Ovary (tissue), 3 donors: ENCODE data around the gene PPP2R2C.

Experiments
- EP300 ChIP-seq: sonication (generic); formaldehyde crosslinking; IDR thresholded peaks from one replicate; pipeline ENCODE4 v1.6.1; 2017; ENCODE audit warnings: antibody characterized with exemption
- TF ChIP-seq, protein P1 (sequence below), 3 donors: fragments of 450-650 bp in 2 of 3; fragments of 200-600 bp in 1 of 3; IDR thresholded peaks; one replicate each; pipeline versions ENCODE4 v1.5.1 to v1.8.0; 2016 to 2022; ENCODE audit warnings: antibody characterized with exemption in 3 of 3, mild to moderate bottlenecking in 1 of 3
- donor health status: DM: no; HTN: no; CAD: no.

DNA sequence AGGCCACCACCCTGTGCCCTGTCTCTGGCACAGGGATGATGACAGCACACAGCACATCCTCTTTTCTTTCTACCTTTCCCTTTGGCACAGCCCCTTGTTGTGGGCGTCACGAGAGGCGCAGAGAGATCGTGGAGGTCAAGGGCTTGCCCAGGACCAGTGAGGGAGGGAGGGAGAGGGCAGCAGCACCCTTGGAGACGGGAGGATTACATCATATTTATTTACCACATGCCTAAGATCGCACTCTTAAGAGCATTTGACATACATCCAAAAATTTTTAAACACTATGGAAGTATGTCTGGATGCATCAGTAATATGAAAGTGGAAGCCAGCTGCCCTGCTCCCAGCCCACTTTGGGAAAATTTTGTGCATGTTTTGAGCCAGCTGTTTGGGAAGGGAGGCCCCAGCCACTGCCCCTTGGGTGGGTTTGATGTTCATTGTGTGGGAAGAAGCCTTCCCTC lies 190.1 kb downstream of the PPP2R2C start:
- TF ChIP-seq, protein P1, sequence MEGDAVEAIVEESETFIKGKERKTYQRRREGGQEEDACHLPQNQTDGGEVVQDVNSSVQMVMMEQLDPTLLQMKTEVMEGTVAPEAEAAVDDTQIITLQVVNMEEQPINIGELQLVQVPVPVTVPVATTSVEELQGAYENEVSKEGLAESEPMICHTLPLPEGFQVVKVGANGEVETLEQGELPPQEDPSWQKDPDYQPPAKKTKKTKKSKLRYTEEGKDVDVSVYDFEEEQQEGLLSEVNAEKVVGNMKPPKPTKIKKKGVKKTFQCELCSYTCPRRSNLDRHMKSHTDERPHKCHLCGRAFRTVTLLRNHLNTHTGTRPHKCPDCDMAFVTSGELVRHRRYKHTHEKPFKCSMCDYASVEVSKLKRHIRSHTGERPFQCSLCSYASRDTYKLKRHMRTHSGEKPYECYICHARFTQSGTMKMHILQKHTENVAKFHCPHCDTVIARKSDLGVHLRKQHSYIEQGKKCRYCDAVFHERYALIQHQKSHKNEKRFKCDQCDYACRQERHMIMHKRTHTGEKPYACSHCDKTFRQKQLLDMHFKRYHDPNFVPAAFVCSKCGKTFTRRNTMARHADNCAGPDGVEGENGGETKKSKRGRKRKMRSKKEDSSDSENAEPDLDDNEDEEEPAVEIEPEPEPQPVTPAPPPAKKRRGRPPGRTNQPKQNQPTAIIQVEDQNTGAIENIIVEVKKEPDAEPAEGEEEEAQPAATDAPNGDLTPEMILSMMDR (IDR thresholded peaks at IDR 0.05): no peak
- no peak for TF ChIP-seq EP300
